SK-N-SH (cell line): ENCODE data around the gene TRPV2. TPM values are rescaled to one million over a fixed set of nuclear protein-coding genes. Genes with fewer than 3 reads are reported as not detected.

Source experiments
- CTCF ChIA-PET: fragments of 300-600, 350-600 bp; formaldehyde crosslinking; extraction: SDS; loops from one replicate; lab custom pipeline; 2021; lab: Yijun Ruan, JAX
- POLR2A ChIA-PET: fragments of 350-600 bp; sonication (Branson Sonifier 250); formaldehyde crosslinking; extraction: SDS; loops from one replicate; lab custom pipeline; 2020; ENCODE audit warnings: antibody characterized with exemption, inconsistent platforms; lab: Yijun Ruan, JAX
- DNase-seq: peaks from one replicate; pipeline ENCODE4 v3.0.0; 2012
- H2AFZ ChIP-seq: fragments of 200-600 bp; sonication (generic); 2 replicates; pipeline ENCODE4 v1.8.1; 2016; ENCODE audit warnings: antibody characterized with exemption, mild to moderate bottlenecking, low read depth
- H3F3A ChIP-seq: fragments of 200-600 bp; sonication (generic); replicated peaks from 2 replicates; pipeline ENCODE3; 2016; ENCODE audit warnings: antibody characterized with exemption, mild to moderate bottlenecking; ENCODE audit not compliant: insufficient read depth
- H3K27ac ChIP-seq, 2 experiments: fragments of 200-500 bp in 1 of 2; fragments of 200-600 bp in 1 of 2; sonication (Bioruptor generic) in 1 of 2; sonication (generic), shearing (Covaris generic) in 1 of 2; 2 replicates each; pipeline versions ENCODE4 v1.5.1 to v1.6.1; 2014 to 2016; ENCODE audit warnings: low read depth in 2 of 2, inconsistent platforms in 1 of 2, low read length in 1 of 2, mild to moderate bottlenecking in 1 of 2, mixed read lengths in 1 of 2
- H3K27me3 ChIP-seq: fragments of 200-600 bp; sonication (generic), shearing (Covaris generic); 2 replicates; pipeline ENCODE4 v1.6.1; 2016; ENCODE audit warnings: mixed run types; ENCODE audit not compliant: insufficient read depth
- H3K36me3 ChIP-seq, 2 experiments: fragments of 200-500 bp in 1 of 2; fragments of 200-600 bp in 1 of 2; sonication (Bioruptor generic) in 1 of 2; sonication (generic) in 1 of 2; replicated peaks in 1 of 2; 2 replicates each; pipeline versions ENCODE3 to v1.5.1; 2014 to 2016; ENCODE audit warnings: low read length in 1 of 2, mild to moderate bottlenecking in 1 of 2; ENCODE audit not compliant: insufficient read depth in 2 of 2, control insufficient read depth in 1 of 2
- H3K4me1 ChIP-seq, 2 experiments: fragments of 200-500 bp in 1 of 2; fragments of 200-600 bp in 1 of 2; sonication (Bioruptor generic) in 1 of 2; sonication (generic), shearing (Covaris generic) in 1 of 2; 2 replicates each; pipeline versions ENCODE4 v1.5.1 to v1.6.1; 2014 to 2016; ENCODE audit warnings: low read depth in 1 of 2, low read length in 1 of 2, mixed run types in 1 of 2; ENCODE audit not compliant: insufficient read depth in 2 of 2, control insufficient read depth in 1 of 2
- H3K4me2 ChIP-seq: fragments of 200-600 bp; sonication (generic), shearing (Covaris generic); 2 replicates; pipeline ENCODE4 v1.6.1; 2017; ENCODE audit warnings: mixed run types
- H3K4me3 ChIP-seq, 2 experiments: fragments of 200-500 bp in 1 of 2; fragments of 200-600 bp in 1 of 2; sonication (Bioruptor generic) in 1 of 2; sonication (generic), shearing (Covaris generic) in 1 of 2; 2 replicates each; pipeline versions ENCODE4 v1.5.1 to v1.8.1; 2014 to 2016; ENCODE audit warnings: low read depth in 2 of 2, inconsistent platforms in 1 of 2, low read length in 1 of 2, mild to moderate bottlenecking in 1 of 2, mixed read lengths in 1 of 2, moderate library complexity in 1 of 2
- H3K79me2 ChIP-seq: fragments of 200-600 bp; sonication (generic); 2 replicates; pipeline ENCODE4 v1.8.1; 2017; ENCODE audit warnings: mild to moderate bottlenecking; ENCODE audit not compliant: insufficient read depth
- H3K9ac ChIP-seq: fragments of 200-600 bp; sonication (generic); 2 replicates; pipeline ENCODE4 v1.6.1; 2017; ENCODE audit warnings: mixed run types
- H3K9me2 ChIP-seq: fragments of 200-600 bp; sonication (generic); 2 replicates; pipeline ENCODE4 v1.6.1; 2017; ENCODE audit warnings: mixed run types
- H3K9me3 ChIP-seq: fragments of 200-600 bp; sonication (generic); 2 replicates; pipeline ENCODE4 v1.6.1; 2017; ENCODE audit warnings: mixed run types, mild to moderate bottlenecking, moderate library complexity
- H4K20me1 ChIP-seq: fragments of 200-600 bp; sonication (generic); 2 replicates; pipeline ENCODE4 v1.6.1; 2017; ENCODE audit warnings: mild to moderate bottlenecking, mixed run types; ENCODE audit not compliant: insufficient read depth
- ELF1 ChIP-seq: IDR thresholded peaks from 2 replicates; pipeline ENCODE4 v1.4.0; 2012
- EP300 ChIP-seq, 2 experiments: IDR thresholded peaks; 2 replicates each; pipeline versions ENCODE4 v1.4.0 to v1.6.1; 2012; ENCODE audit warnings: borderline replicate concordance in 1 of 2, low read depth in 1 of 2, low read length in 1 of 2
- FOXJ3 ChIP-seq: sonication (generic); formaldehyde crosslinking; IDR thresholded peaks from 2 replicates; pipeline ENCODE4 v1.5.1; 2020; ENCODE audit warnings: mild to moderate bottlenecking, missing genetic modification reagents
- FOXM1 ChIP-seq: IDR thresholded peaks from 2 replicates; pipeline ENCODE4 v1.4.0; 2012; ENCODE audit warnings: low read depth, mild to moderate bottlenecking
- GABPA ChIP-seq: IDR thresholded peaks from 2 replicates; pipeline ENCODE4 v1.4.0; 2012; ENCODE audit warnings: low read depth, mild to moderate bottlenecking
- GATA2 ChIP-seq: sonication (generic); formaldehyde crosslinking; IDR thresholded peaks from 2 replicates; pipeline ENCODE4 v1.5.0; 2020; ENCODE audit warnings: mild to moderate bottlenecking, missing genetic modification reagents
- JUND ChIP-seq: IDR thresholded peaks from 2 replicates; pipeline ENCODE4 v1.4.0; 2012
- MAX ChIP-seq: IDR thresholded peaks from 2 replicates; pipeline ENCODE4 v1.4.0; 2012; ENCODE audit warnings: low read depth
- MXI1 ChIP-seq: IDR thresholded peaks from 2 replicates; pipeline ENCODE4 v1.6.1; 2012; ENCODE audit warnings: mild to moderate bottlenecking, low read depth, low read length, improper control_type of control experiment
- PBX3 ChIP-seq: IDR thresholded peaks from 2 replicates; pipeline ENCODE4; 2012
- REST ChIP-seq: IDR thresholded peaks from 2 replicates; pipeline ENCODE4 v1.6.1; 2012; ENCODE audit warnings: mild to moderate bottlenecking, low read depth, low read length, moderate library complexity
- RFX5 ChIP-seq: IDR thresholded peaks from 2 replicates; pipeline ENCODE4 v1.6.1; 2012; ENCODE audit warnings: mild to moderate bottlenecking, improper control_type of control experiment, low read length
- YY1 ChIP-seq: IDR thresholded peaks from 2 replicates; pipeline ENCODE4 v1.4.0; 2012; ENCODE audit warnings: low read depth, mild to moderate bottlenecking
- WGBS: methylation state at CpG from one replicate; pipeline ENCODE4 v1.1.6; 2017; ENCODE audit warnings: low lambda C conversion rate; 5-methylcytosine and 5-hydroxymethylcytosine counted together
- polyA plus RNA-seq, 3 experiments: library from polyadenylated mRNA; depleted of rRNA; stranded (reverse); fragments of >200 nt; gene quantifications; 2 replicates each; pipeline ENCODE4 v1.2.3, GENCODE V29; 2012
- TF ChIP-seq, protein P1 (sequence below): IDR thresholded peaks from 2 replicates; pipeline ENCODE4 v1.4.0; 2012; ENCODE audit warnings: low read depth, borderline replicate concordance
- TF ChIP-seq, protein P2 (sequence below): fragments of 150-350 bp; IDR thresholded peaks from 2 replicates; pipeline ENCODE4 v1.6.1; 2016; ENCODE audit warnings: mild to moderate bottlenecking, low read depth, low read length

TRPV2 gene
- polyA plus RNA-seq, 1 of the 3 experiments (the other 2 are of a cell fraction) = 11.0 TPM

- H3F3A ChIP-seq = no peaks in the 10 kb centered on the region
- POLR2A ChIA-PET = interaction anchor here (0.8 to 2.8 kb wide), 2 partner anchors 10 to 35 kb away, joined by 3 to 8 read pairs; no protein-coding TSS in a partner anchor
- no peaks in the 10 kb centered on the region for H3K9me2 ChIP-seq
- H3K36me3 ChIP-seq = no peaks in the 10 kb centered on the region
- H3K4me2 ChIP-seq = no peak overlapping the region
- H4K20me1 ChIP-seq = no peaks in the 10 kb centered on the region
- TF ChIP-seq YY1 (no peak), EP300 (IDR thresholded peaks at IDR 0.05; ENCODE audit: borderline replicate concordance in 1 of 2, low read depth in 1 of 2, low read length in 1 of 2) (no peak), MAX (no peak), JUND (no peak)
- TF ChIP-seq, all 33 proteins: peak for 0
- Histone ChIP-seq H3K9me3 (no peaks in the 10 kb centered on the region), H3K9ac (no peak overlapping the region), H3K4me3 (no peak overlapping the region), H3K4me1 (peaks cover 7 to 44% of the 10 kb centered on the region in 2 experiments), H3K79me2 (no peaks in the 10 kb centered on the region), H2AFZ (no peak overlapping the region), H3K27me3 (no peaks in the 10 kb centered on the region), H3K27ac (no peak overlapping the region)
- CTCF ChIA-PET = interaction anchor here (1.2 to 3.6 kb wide), 5 partner anchors 8 to 48 kb away, joined by 3 to 26 read pairs (median 7); no protein-coding TSS in a partner anchor
- 84% methylated on average over 12 of the region's 20 CpGs for WGBS
- no peak for DNase-seq
Measured at GRCh38 chr17:16473044-16474011, 58.0 kb downstream of the TRPV2 start.

GRCh38 chr17:16474012-16474725 lies 58.8 kb downstream of the TRPV2 start:
- DNase-seq = no peak
- 87% methylated on average over 13 of the region's 13 CpGs for WGBS
- H3K79me2 ChIP-seq = no peaks in the 10 kb centered on the region
- ChIA-PET CTCF (interaction anchor here (2.5 kb wide), 1 partner anchor 47 kb away, joined by 18 read pairs; no protein-coding TSS in a partner anchor), POLR2A (interaction anchor here (2.8 kb wide), 1 partner anchor 11 kb away, joined by 8 read pairs; no protein-coding TSS in a partner anchor)
- no peak overlapping the region for H3K9ac ChIP-seq
- H3K4me3 ChIP-seq = no peak overlapping the region
- TF ChIP-seq, protein P1, sequence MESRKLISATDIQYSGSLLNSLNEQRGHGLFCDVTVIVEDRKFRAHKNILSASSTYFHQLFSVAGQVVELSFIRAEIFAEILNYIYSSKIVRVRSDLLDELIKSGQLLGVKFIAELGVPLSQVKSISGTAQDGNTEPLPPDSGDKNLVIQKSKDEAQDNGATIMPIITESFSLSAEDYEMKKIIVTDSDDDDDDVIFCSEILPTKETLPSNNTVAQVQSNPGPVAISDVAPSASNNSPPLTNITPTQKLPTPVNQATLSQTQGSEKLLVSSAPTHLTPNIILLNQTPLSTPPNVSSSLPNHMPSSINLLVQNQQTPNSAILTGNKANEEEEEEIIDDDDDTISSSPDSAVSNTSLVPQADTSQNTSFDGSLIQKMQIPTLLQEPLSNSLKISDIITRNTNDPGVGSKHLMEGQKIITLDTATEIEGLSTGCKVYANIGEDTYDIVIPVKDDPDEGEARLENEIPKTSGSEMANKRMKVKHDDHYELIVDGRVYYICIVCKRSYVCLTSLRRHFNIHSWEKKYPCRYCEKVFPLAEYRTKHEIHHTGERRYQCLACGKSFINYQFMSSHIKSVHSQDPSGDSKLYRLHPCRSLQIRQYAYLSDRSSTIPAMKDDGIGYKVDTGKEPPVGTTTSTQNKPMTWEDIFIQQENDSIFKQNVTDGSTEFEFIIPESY = no peak
- TF ChIP-seq MAX (no peak), FOXM1 (no peak), REST (no peak), GATA2 (no peak), ELF1 (no peak), MXI1 (no peak), EP300 (IDR thresholded peaks at IDR 0.05; ENCODE audit: borderline replicate concordance in 1 of 2, low read depth in 1 of 2, low read length in 1 of 2) (no peak), GABPA (no peak), PBX3 (no peak), FOXJ3 (CRISPR knock-in tag) (no peak), RFX5 (no peak)
- TF ChIP-seq, protein P2, sequence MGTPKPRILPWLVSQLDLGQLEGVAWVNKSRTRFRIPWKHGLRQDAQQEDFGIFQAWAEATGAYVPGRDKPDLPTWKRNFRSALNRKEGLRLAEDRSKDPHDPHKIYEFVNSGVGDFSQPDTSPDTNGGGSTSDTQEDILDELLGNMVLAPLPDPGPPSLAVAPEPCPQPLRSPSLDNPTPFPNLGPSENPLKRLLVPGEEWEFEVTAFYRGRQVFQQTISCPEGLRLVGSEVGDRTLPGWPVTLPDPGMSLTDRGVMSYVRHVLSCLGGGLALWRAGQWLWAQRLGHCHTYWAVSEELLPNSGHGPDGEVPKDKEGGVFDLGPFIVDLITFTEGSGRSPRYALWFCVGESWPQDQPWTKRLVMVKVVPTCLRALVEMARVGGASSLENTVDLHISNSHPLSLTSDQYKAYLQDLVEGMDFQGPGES = no peak
- TF ChIP-seq, all 33 proteins: peak for 0
- H3K9me3 ChIP-seq = no peaks in the 10 kb centered on the region
- no peak overlapping the region for H2AFZ ChIP-seq
- peaks cover 7 to 44% of the 10 kb centered on the region in 2 experiments for H3K4me1 ChIP-seq
- no peaks in the 10 kb centered on the region for H4K20me1 ChIP-seq
- H3K27me3 ChIP-seq = no peaks in the 10 kb centered on the region
- no peak overlapping the region for H3K27ac ChIP-seq
- no peak overlapping the region for H3K4me2 ChIP-seq
- H3K36me3 ChIP-seq = no peaks in the 10 kb centered on the region
- H3K9me2 ChIP-seq = no peaks in the 10 kb centered on the region
- H3F3A ChIP-seq = no peaks in the 10 kb centered on the region
